GM18526 (cell line): Measurements from ENCODE around the gene NXNL2.

Source experiments
- POLR2A ChIP-seq: IDR thresholded peaks from 3 replicates; pipeline ENCODE4 v1.6.1; 2011; ENCODE audit not compliant: insufficient read length; ENCODE audit errors: extremely low read depth

NXNL2 gene

DNA sequence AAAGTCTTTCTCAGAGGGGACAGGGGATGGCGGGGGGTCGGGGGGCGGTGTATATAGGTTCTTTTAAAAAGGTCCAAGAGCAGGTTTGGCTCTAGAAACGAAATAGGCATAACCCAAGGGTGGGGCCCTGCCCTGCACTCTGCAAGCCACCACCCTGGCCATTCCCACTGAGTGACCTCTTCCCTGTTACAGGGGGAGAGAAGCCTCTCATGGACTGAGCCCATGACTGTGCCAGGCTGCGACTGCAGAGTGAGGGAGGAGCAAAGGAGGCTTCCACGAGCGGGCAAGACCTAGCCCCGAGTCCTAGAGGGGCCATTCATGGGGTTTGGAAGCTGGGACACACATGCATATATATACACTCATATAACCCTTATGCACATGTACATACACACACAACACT lies 10.1 kb upstream of the NXNL2 start:
- no peak for TF ChIP-seq POLR2A

DNA sequence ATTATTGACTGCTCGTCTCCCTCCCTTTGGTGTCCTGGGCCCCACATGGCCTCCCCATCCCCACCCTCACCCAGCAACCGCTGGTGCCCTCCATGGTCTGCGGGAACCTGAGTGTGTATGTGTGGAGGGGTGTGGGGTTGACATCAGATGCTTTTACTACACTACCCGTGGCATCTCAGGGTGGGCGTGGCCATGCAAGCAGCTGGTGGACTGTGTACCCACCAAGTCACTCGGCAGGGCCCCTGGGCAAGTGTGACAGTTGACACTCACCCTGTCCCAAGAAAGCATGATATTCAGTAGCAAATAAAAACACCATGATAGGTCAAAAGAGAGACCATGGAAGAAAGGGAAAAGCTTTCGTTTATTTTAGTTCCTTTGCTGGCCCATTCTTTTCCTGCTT lies 7.4 kb upstream of the NXNL2 start:
- no peak for TF ChIP-seq POLR2A

DNA sequence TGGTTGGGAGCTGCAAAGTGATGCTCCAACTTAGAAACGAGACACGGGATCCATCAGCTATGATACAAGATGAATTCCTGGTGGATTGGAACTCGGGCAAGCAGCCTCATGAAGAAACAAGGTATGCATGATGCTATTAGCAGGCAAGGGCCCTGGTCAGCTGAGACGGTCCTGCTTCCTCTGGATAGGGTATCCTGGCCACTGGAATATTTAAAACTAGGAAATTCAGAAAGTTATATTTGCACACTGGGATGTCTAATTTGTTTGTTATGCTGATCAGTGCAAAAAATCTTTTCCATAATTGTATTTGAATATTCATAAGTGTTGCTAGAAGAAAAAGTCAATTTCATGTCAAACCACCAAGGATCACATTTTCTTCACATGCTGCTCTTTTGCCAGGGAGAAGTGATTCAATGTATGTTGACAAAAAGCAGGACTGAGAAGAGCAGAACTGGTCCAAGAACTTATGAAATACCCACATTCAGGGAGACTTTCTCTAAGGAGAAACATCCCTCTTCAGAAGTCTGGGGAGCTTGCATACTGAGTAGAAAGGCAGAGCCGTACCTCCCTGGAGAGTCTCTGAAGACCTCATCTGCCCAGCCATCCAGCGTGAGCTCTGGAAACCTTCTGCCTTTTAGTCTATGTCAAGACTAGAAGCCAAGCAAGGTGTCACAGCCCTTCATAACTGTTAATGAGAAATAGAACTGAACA lies 6.7 kb upstream of the NXNL2 start:
- no peak for TF ChIP-seq POLR2A

DNA sequence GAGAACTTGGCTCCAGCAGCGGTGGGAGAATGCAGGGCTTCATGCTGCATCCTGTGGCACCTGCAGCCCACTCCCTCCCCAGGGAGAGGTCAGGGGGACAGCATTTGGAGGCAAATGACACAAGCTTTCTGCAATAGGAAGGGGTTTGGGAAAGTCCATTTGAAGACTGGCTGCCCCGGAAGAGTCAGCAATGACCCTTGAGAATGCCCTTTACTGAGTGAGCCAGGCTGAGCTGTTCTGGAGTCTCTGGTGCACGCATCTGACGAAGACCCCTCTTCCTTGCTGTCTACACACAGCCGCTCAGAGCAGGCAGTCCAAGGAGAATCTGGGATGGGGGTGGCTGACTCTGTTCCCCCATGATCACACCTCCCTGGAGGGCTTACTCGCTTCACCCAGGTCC lies 5.5 kb upstream of the NXNL2 start:
- TF ChIP-seq POLR2A: no peak

DNA sequence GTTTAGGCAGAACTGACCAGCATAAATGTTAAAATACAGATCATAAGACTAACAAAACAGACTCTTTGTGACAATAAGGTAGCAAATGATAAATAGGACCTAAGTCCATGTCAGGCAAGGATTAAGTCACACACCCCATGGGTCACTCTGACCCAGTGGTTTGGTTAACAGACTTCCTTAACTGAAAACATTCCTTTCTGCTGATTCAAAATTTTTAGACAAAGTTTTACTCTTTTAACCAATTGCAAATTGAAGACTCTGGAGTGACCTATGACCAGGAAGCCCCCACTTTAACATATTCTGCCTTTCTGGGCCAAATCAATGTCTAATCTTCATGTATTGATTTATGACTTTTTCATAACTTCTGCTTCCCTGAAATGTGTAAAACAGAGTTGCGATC lies 4.9 kb upstream of the NXNL2 start:
- TF ChIP-seq POLR2A: no peak

DNA sequence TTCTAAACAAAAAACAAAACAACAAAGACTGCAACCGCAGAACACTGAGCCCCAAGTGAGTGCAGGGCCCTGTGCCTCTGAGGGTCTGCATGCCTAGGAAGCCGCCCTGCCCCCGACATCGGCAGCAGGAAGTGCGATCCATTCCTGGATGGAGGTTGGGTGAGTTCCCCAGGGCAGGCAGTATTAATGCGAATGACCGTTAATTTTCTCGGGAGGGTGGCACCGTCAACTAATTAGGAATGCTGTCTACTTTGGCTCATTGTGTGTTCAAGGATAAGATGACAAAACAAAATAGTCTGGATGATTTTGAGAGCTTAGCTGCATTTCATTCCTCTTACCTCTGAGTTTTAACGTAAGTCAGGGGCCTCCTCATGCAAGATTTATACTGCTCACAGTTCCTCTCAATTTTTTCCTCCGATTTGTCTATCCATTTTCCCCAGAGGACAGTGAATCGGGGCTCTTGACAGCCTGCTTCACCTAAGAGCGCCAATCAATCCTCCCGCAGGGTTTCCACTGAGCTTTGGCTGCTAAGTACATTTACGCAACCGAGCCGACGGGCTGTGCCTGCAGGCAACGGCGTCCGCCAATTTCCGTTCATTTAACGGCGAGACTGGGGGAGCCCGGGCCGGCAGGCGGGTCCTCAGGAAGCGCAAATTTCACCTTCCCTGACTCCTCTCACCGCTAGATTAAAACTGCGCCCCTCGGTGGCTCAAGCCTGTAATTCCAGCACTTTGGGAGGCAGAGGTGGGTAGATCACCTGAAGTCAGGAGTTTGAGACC lies 2.9 kb upstream of the NXNL2 start:
- TF ChIP-seq POLR2A: no peak

DNA sequence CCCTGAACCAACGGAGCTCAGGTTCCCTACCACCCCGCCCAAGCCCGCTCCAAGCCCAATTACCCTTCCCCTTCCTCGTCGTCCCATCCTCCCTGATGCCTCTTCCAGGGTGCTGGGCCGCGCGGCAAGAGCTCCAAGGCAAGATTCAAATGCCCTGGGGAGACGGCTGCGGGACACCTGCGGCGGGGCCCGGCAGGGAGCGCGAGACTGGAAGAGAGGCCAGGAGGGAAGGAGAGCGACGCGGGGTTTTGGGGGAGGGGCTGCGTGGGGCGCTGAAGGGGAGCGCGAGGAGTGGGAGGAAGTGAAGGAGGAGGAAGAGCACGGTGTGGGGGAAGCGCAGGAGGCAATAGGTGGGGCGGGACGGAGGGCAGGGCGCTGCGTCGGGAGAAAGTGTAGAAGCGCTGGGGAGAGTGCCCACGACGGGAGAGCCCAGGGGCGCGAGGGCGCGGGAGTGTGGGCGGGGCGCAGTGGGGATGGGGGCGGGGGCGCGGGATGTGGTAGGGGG lies 975 bp upstream of the NXNL2 start:
- no peak for TF ChIP-seq POLR2A

DNA sequence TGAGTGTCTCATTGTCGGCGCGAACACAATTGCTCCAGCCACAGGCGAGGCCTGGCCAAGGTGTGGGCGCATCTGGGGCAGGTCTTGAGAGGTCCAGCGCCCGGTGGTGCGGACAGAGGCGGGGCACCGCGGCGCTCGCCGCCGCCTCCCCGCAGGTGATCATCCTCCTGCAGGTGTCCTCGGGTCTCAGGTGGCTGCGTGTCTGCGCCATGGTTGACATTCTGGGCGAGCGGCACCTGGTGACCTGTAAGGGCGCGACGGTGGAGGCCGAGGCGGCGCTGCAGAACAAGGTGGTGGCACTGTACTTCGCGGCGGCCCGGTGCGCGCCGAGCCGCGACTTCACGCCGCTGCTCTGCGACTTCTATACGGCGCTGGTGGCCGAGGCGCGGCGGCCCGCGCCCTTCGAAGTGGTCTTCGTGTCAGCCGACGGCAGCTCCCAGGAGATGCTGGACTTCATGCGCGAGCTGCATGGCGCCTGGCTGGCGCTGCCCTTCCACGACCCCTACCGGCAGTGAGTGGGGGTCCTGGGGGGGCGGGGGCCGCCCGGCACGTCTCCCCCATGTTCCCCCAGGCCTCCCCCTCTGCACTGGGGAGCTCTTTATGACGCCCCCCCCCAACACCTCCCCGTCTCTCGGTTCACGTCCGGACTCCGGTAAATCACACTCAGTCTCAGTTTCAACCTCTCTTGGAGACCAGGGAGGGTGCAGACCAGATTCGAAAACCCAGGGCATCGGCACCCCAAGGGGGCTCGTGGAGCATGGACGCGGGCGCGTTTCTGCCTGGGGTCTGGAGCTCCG lies 446 bp downstream of the NXNL2 start:
- no peak for TF ChIP-seq POLR2A

DNA sequence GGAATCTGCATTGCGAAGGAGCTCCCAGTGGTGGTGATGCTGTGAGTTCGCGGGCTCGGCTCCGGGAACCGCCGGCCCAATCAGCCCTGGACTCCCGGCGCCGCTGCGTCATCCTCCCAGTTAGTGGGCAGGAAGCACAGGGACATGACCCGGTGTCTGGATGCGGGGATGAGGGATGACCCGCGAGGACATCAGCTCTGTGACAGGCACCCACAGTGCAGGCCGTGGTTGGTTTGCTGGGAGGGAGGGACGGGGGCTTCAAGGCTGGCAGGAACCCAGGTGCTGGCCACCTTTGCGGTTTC lies 996 bp downstream of the NXNL2 start:
- TF ChIP-seq POLR2A: no peak

DNA sequence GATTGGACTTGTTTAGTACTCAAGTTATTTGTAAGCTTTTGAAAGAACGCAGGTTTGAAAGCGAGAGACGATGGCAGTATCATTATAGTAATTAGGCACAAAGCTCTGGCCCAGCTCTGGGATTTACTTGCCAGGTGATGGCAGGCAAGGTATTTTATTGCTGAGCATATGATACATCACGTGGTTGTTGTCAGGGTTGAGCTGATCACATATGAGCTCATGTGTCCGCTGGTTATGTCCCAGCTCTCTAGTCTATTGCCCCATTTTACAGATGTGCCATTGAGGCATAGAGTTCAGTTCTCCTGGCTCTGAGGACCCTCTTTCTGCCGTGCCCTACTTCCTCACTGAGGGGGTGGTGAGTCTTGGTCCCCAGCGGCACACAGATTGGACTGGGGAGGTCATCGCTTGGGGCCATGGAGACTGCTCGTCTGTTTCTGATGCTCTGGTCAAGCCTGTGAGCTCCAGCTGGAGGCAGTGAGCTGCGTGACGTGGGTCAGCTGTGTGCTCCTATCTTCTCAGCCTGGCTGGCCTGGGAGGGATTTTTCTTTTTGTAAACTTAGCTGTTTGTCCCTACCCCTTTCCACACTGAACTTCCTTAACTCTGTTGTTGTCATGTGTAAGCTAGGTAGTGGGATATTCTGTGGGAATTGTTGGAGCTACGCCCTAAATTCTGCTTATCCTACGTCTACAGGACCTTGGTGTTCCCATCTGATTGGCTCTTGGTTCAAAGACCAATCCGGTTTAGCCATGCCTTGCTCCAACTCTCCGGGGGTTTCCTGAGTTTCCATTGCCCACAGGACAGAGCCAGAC lies 2.2 kb downstream of the NXNL2 start:
- no peak for TF ChIP-seq POLR2A

DNA sequence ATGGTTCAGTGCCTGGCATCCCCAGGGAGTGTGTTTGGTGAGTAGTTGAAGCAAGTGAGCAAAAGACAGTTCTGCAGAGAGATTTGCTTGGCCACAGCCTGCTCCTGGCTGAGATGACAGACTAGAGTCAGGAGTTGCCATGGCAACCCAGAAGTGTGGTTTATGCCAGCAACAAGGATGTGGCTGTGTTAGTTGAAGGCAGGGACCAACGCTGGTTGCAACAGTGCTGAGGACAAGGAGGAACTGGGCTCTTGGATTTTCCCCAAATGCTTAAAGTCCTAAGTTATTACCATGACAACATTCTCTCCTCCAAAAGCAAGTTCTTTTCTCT lies 2.7 kb downstream of the NXNL2 start:
- no peak for TF ChIP-seq POLR2A

DNA sequence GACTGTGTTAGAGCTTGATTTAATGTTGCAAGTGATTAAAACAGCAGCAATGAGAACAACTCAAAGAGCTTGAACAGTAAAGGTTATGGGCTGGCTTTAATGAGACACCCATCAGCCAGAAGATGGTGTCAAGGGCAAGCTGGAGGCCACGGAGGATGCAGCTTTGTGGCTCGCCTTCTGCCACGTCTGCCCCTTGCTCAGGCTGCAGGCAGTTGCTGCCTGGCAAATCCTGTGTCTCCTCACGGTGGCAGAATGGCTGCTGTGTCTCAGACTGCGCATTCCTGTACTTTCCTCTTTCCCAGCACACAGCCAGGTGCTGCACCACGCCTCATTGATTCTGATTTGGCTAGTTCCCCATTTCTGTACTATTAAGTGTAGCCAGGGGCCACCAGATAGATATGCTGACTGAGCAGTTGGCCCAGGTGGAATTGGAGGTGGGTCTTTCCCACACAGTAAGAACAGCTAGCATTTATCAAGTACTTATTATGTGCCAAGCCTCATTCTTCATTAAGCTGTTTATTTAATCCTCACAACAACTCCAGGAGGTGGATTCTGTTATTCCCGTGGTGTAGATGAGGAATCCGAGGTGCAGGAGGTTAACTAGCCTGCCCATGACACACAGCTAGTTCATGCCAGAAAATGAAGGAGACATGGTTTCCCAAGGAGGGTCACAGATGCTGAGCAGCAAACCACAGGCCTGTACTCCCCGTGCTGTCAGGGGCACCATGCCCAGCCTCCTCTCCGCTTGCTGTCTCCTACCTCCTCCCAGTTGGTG lies 3.5 kb downstream of the NXNL2 start:
- TF ChIP-seq POLR2A: no peak

DNA sequence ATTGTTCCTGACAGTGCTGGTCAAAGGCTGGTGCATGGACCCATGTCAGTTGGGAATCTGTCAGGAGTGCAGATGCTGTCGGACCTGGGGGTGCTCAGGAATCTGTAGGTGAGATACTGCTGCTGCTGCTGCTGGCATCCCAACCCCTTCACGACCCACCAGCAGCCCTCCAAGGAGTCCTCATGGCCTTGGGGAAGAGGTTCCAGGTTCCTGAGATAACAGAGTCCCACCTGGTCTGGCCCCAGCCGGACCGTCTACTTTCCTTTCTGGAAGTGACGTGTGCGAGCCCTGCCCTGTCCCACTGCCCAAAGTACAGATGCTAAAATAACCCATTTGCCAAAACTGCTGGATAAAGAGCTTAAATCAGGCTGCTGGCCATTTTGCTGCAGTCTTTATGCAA lies 4.3 kb downstream of the NXNL2 start:
- TF ChIP-seq POLR2A: no peak

DNA sequence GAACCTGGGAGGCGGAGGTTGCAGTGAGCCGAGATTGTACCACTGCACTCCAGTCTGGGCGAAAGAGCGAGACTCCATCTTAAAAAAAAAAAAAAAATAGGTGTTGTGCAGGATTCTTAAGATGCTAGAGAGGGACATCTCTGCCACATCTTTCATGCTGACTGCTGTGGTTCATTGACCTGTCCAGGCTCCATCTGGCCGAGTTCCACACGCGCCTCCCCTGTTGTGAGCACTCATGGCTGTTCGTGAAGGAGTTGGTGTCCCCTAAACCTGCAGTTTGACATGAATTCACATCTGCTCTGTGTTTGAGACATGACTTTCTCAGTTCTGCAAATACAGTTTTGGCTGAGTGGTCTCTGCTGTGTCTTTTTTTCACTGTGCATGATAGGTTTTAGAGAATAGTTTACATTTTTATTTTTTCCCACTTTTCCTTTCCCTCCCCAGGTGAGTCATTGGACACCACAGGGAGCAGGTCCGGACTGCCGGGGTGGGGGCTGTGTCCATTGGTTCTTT lies 5.3 kb downstream of the NXNL2 start:
- TF ChIP-seq POLR2A: no peak
